SK-MEL-5 (cell line): ENCODE results near the gene COL15A1. TPM values are rescaled to one million over a fixed set of nuclear protein-coding genes. Genes with fewer than 3 reads are reported as not detected.

ENCODE experiments used
- DNase-seq: peaks from one replicate; pipeline ENCODE4 v3.0.0-alpha.2; 2016; ENCODE audit warnings: low read depth, low spot score
- in situ Hi-C: cut with HindIII; loops from 2 replicates; pipeline ENCODE4 v1.10.0; 2016; ENCODE audit warnings: low sequenced_read_pairs, high pct_unique_total_duplicates, low pct_unique_long_range_greater_than_20kb
- total RNA-seq: library from RNA; depleted of rRNA; stranded (reverse); fragments of >200 nt; shearing (Covaris generic); gene quantifications from 2 replicates; pipeline ENCODE4 v1.2.3, GENCODE V29; 2014

The COL15A1 gene
- total RNA-seq, 1 experiment from 2014 or later: 0.77 TPM

DNA sequence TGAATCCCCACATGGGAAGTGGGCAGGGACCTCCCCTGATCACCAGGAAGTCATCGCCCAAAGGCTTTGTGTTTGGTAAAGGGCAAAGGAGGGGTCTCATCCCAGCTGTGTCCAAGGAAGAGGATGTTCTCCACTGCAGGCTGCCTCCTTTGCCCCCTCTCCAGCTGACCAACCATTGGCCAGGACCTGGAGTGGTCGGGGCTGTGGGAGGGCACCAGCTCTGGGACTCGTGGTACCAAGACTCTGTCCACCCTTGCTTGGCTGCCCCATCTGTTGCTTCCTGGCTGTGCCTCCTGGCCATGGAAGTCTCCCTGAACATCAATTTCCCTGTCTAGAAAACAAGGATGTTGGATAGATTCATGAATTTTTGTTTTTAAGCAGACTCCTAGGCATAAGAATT, 34.1 kb downstream of the COL15A1 start:
- in situ Hi-C loops: no loop called here
- no peak for DNase-seq

DNA sequence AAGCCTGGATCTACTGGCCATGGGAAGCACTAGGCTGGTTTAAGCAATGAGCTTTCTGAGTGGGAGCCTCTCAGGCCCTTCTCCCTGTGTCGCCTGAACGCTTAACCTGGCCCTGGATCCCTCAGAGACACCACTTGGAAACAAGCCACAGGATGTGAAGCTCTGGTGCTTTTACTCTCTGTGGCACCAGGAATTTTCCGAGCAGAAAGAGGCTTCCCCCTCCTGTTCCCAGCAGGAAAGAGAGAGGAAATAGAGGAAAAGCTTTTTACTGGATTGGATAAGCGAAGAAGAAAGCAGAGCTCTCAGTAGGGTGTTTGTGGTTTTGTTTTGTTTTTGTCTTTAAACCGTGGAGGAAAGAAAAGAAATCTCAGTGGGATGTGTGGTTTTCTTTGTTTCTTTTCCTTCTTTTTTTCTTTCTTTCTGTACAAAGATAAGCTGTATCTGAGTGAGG, 34.5 kb downstream of the COL15A1 start:
- in situ Hi-C loops: no loop called here
- no peak for DNase-seq

DNA sequence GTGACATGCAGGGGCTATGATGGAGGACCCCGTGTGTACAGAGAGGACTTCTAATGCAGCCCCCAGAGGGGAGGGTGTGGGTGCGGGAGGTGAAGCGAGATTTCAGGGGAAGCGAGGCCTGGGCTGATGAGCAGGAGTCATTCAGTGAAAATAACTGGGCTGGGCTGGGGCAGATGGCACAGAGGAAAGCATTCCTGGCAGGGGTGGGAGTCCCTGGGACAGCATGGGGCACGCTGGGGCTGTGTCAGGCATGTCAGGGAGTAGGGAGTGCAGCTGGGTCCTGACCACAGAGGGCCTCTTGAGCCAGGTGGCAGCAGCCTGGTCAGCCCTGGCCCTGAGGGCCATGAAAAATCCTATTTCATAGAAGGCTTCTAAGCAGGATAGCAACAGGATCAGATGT, 36.6 kb downstream of the COL15A1 start:
- DNase-seq: no peak
- in situ Hi-C loops: no loop called here

DNA sequence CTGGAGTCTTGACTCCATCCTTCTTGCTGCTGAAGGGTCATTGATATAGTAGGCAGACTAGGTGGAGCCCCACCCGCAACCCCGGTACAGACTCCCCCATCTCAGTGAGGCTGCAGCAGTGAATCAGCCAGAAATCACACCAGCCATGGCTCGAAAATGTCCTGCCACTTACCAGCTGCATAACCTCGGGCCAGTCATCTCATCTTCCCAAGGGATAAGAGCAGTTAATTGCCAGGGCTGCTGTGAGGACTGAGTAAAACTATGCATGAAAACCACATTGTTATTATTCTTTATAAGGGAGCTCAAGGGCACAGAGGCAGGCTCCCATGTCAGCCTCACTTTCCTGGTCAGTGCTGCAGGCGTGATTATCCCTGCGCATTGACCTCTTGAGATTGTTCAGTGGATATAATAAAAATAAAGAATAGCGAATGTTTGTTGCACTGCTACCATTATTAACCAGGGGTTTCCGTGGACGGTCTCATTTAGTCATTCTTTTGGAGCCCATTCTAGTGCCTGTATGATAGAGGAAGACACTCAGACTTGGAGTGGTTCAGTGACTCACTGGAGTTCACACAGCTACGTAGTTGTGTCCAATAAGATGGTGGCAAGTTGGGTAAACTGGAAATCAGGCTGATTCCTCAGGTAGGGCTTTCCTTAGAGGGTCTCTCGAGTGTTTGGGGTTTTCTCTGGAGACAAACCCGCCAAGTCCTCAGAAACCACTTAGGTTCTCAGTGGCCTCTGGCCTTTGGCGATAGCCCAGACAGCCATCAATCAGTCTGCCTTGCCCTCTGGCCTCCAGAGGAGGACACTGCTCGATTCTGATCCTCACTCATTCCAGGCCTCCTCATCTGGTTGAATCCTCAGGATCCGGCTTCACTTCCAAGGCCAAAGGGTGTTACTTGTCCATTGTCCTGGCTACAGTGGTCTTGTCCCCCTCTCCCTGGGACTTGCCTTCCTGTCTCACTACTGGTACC, 39.9 kb downstream of the COL15A1 start:
- no peak for DNase-seq
- in situ Hi-C loops: no loop called here

DNA sequence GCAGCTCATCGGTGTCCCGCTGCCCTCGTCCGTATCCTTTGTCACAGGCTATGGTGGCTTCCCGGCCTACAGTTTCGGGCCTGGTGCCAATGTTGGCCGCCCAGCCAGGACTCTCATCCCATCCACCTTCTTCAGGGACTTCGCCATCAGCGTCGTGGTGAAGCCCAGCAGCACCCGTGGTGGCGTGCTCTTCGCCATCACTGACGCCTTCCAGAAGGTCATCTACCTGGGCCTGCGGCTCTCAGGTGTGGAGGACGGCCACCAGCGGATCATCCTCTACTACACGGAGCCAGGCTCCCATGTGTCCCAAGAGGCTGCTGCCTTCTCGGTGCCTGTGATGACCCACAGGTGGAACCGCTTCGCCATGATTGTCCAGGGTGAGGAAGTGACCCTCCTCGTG, 41.9 kb downstream of the COL15A1 start:
- in situ Hi-C loops: no loop called here

DNA sequence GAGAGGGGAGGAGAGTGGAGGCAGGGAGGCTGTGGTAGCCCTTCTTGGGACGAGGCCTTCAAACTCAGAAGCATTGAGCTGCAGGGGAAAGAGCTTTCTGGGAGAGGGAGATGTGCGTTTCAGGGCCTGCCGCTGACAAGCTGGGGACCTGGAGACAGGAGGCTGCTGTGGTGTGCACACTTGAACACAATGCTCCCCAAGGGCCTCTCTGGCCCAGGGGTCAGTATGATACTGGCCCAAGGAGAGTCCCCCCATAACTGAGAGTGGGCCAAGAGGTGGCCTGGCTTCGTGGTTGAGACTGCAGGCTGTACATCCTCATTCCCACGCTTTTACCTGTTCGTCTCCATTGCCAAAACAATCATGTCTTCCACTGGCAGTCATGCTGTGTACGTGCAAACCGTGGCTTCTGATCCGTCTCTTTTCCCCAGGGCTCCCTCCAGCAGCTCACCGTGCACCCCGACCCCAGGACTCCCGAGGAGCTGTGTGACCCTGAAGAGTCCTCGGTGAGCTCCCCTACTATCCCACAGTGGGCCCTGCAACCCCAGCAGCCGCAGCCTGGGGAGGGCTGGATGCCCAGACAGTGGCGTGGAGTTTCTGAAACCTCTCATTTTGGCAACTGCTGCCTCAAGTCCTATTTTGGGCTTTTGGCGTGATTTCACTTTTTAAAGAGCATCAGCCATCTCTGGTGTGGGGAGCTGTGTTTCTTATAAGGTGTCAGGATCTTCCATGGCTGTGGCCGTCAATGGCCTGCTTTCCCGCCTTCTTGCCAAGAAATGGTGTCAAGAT, 43.4 kb downstream of the COL15A1 start:
- in situ Hi-C loops: no loop called here
- DNase-seq: no peak

More for the DNA sequence above, 41.9 kb downstream of the COL15A1 start:
- no peak for DNase-seq

DNA sequence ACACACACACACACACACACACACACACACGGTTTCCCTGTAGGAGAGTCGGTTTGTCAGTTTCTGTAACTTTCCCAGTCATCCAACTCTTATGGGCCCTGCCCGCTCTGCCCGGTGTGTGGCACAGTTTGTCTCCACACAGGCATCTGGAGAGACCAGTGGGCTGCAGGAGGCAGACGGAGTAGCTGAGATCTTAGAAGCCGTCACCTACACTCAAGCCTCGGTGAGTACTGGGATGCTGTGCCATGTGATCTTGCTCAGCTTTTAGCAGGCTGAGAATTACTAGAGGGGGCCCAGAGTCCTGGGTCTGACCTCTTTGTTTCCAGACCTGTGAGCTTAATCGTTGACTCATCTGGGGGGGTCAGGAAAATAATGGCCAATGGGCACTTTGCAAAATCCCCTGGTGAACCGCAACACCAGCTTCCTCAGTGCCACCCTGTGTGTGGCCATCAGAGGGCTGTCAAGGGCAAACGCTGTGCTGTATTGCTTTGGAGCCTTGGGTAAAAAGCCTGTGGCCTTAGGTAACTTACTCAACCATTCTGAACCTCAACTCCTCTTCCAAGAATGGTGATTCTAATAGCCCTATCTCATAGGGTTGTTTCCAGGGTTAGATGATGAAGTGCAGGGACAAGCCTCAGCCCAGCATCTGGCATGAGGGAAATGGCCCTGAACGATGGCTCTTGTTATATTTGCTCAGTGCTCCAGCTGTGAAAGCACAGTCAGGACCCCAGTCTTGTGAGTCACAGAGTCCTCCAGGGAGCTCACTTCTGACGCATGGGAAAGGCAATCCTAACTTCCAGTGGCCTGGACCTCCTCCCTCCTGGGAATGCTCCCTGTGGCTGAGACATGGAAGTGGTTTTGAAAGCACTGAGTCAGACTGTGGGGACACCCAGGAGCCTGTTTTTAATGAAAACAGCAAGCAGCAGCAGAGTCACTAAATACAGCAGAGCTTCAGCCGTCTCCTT, 45.6 kb downstream of the COL15A1 start:
- in situ Hi-C loops: no loop called here
- DNase-seq: peak; percentile 77

DNA sequence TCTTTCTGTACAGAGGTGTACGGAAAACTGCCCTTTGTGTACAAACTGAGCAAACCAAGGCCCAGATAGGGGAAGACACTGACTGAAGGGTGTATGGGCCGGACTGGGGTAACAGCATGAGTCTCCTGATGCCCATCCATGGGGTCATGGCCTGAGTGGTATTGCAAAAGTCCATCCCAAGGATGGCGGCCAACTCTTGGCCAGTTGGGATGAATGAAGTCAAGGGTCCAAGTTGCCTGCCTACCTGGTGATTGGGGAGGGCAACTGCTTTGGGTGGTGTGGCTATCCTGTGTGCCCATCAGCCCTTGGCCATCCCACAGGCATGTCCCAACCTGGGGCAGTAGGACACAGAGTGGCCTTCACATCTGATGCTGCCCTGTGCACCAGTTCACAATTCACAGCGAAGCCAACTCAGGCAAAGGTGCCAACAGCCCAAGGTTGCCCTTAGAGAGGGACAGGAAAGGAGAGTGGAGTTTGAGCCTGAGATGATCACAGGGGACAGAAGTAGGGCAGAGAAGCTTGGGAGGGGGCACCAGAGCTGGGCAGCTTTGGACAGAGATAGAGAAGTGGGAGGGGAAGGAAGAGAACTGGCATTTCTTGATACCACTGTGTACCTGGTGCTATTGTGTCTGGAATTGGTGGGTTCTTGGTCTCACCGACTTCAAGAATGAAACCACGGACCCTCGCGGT, 46.6 kb downstream of the COL15A1 start:
- in situ Hi-C loops: no loop called here

DNA sequence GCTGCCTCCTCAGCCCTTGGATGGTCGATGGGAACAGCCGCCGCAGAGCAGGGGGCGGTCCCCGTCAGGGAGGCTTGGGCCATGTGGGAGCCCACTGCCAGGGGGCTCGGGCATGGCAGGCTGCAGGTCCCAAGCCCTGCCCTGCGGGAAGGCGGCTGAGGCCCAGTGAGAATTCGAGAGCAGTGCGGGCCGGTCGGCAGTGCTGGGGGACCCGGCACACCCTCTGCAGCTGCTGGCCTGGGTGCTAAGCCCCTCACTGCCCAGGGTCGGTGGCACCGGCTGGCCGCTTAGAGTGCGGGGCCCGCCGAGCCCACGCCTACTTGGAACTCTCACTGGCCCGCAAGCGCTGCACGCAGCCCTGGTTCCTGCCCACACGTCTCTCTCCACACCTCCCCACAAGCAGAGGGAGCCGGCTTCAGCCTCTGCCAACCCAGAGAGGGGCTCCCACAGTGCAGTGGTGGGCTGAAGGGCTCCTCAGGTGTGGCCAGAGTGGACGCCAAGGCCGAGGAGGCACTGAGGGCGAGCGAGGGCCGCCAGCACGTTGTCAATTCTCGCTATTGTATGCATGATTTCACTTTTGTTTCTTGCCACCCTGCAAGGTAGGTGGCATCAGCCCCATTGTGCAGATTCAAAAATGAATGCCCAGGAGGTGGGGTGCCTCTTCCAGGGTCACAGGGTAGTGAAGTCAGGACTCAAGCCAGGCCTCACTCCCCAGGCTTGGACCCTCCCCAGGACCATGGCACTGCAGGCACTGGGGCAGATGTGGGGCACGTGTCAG, 48.6 kb downstream of the COL15A1 start:
- in situ Hi-C loops: no loop called here
- DNase-seq: no peak

More for the DNA sequence above, 46.6 kb downstream of the COL15A1 start:
- DNase-seq: no peak

DNA sequence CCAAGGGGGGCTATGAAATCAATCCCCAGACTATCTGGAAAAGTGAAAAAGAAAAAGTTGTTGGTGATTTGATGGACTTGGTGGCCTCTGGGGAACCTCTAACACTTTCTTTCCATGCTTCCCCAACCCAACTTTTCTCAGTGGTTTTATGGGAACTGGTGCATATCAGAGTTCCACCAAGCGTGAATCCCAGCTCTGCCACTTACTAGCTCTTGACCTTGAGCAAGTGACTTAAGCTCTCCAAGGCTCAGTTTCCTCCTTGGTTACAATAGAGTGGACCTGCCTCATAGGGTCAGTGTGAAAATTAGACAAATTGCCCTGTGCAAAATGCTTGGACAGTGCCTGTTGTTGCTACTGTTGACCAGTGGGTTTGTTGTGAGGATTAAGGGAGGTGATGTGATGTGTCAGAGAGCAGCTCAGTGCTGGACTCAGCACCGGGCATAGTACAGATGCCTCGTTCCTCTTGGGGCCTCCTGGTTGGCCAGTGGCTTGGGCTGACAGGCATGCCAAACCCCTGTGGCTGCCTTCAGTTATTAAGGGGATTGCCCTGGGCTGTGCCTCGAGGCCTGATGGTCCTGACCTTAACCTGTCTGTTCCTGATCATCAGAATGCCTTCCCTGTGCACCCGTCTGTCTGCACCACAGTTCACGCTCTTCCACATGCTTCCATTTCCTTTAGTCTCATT, 49.3 kb downstream of the COL15A1 start:
- no peak for DNase-seq
- in situ Hi-C loops: no loop called here

DNA sequence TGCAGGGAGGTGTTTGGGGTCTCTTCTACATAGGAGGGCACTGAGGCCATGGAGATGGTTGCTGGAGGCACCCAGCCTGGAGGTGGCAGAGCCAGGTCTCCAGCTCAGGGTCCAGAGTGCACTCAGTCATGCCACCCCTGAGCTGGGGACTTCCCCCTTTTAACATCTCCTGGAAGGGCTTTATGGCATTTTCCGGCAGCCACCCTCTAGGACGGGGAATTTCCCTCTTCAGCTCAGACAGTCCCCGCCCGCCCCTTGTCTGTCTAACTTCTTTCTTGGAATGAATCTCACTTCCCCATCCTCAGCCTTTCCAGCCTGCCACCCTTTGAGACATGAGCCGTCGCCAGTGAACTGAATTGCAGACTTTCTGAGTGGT, 49.9 kb downstream of the COL15A1 start:
- no peak for DNase-seq
- in situ Hi-C loops: no loop called here

DNA sequence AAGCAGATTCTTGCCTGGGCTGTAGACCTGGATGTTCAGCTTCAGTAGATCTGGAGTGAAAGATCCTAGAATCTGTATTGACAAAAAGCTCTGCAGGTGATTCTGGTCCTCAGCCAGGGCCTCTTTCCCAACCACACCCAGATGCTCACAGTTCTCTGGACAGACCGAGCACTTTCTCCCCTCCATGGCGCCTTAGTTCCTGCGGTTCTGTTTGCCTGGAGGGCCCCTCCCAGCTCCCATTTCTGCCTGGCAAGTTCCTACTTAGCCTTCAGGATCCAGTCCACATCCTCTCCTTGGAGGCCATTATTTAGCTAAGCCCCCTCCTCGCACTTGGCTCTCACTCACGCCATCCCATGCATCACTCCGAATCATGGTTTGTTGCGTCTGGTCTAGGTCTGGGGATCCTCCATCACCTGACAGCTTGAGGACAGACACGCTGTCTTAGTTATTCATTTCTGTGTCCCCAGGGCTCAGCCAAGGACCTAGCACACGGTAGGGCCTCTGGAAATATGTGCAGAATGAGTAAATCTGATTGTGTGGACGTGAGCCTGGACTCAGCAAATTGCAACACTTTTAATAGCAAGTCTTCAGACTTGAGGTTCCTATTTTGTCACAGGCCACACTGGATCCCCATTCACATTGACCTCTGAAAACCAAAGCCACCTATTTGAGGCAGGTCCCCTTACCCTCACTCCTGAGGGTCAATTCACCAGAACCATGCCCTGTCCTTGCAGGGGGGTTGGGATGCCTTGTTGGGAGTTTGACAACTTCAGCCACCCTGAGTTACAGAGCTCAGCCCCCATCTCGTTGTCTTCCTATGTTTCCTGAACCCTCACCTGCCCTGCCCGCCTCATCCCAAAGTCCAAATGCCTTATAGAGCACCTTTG, 50.7 kb downstream of the COL15A1 start:
- no peak for DNase-seq
- in situ Hi-C loops: no loop called here

DNA sequence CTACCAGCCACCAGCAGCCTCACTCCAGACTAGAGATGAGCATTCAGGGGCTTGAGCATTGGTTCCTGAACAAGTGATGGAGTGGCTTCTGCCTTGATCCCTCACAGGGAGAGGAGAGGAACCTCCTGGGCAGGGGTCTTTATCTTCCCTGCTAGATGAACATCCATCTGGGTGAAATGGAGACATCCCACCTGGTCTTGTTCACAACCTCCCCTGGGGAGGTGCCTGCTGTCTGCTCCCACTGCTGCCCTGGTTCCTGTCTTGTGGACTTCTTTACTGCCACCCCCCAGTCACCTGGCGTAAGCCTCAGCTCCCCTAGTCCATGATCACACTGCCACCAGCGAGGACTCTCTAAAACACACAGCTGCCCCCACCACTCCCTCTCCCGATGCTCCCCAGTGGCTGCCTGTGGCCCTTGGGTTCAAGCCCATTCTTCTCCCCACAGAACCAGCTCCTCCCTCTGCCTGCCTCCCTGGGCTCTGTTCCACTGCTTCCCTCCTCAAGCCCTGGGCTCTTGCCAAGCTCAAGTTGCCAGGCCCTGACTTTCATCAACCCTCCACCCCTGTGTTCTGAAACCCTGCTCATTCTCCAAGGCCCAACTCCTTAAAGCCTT, 51.5 kb downstream of the COL15A1 start:
- DNase-seq: no peak
- in situ Hi-C loops: no loop called here

DNA sequence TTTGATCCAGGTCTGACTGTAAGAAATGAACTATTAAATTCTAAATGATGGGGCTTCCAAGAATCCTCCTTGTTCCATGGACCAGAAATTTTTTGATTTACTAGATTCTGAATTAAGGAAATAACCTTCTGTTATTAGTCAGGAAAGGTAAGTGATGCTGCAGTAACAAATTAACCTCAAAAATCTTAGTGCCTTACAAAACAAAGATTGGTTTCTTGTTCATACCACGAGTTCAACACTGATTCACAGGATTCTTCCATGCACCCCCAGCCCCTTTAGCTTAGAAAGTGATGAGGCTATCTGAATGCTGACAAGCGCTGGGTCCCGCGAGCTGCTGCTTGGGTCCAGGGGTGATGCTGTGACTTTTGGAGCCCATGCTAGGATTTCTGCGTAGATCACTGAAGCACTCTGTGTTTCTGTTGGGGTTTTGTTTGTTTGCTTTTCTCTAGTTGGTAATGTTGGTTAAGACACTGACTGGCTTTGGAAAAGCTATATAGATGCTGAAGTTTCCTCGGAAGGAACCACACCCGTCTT, 52.3 kb downstream of the COL15A1 start:
- DNase-seq: no peak
- in situ Hi-C loops: no loop called here
